WERI-Rb-1 (cell line): ENCODE measurements around the gene PACS1.

Experiments used
- DNase-seq: peaks from one replicate; pipeline ENCODE4 v3.0.0-alpha.2; 2020
- H3K27ac ChIP-seq: fragments of 250-450 bp; sonication (Bioruptor Pico); 2 replicates; pipeline ENCODE4 v1.5.1; 2020; ENCODE audit warnings: mild to moderate bottlenecking, moderate library complexity
- H3K27me3 ChIP-seq: fragments of 250-450 bp; sonication (Bioruptor Pico); 2 replicates; pipeline ENCODE4 v1.5.1; 2021; ENCODE audit warnings: mild to moderate bottlenecking, low read depth, moderate library complexity; ENCODE audit not compliant: insufficient read depth, severe bottlenecking
- H3K36me3 ChIP-seq: fragments of 250-450 bp; sonication (Bioruptor Pico); 2 replicates; pipeline ENCODE4 v1.5.1; 2020; ENCODE audit warnings: mild to moderate bottlenecking, moderate library complexity
- H3K4me3 ChIP-seq: 2 replicates; pipeline ENCODE4 v1.5.1; 2011; ENCODE audit warnings: low read depth, mild to moderate bottlenecking, control low read depth, low read length
- H3K9me3 ChIP-seq: fragments of 250-450 bp; sonication (Bioruptor Pico); 2 replicates; pipeline ENCODE4 v1.5.1; 2021; ENCODE audit warnings: mild to moderate bottlenecking, moderate library complexity; ENCODE audit not compliant: severe bottlenecking
- TF ChIP-seq, protein P1 (sequence below): IDR thresholded peaks from 2 replicates; pipeline ENCODE4 v1.5.1; 2011; ENCODE audit warnings: low read depth, mild to moderate bottlenecking, control low read depth, inconsistent platforms, low read length

The PACS1 gene

DNA sequence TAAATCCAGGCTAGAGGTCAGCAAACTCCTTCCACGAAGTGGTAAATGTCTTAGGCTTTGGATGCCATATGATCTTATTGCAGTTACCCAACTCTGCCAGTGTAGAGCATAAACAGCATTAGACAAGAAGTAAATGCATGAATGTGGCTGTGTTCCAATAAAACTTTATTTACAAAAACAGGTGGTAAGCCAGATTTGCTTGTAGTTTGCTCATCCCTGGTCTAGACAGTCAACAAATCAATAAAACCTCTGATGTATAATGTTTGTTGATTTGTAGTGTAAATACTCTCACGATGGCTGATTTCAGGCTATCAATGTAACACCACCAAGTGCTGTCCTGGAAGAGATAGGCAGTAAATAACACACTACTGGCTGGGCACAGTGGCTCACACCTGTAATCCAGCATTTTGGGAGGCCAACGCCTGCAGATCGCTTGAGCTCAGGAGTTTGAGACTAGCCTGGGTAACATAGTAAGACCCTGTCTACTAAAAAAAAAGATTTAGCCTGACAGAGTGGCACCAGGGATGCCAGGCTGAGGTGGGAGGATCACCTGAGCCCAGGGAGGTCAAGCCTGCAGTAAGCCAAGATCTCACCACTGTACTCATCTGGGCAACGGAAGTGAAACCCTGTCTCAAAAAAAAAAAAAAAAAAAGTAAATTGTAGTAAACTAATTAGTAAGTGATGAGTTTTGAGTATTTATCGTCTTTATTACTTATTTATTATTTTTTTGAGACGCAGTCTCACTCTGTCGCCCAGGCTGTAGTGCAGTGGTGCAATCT is 36.9 kb upstream of the PACS1 start:
- TF ChIP-seq, protein P1, sequence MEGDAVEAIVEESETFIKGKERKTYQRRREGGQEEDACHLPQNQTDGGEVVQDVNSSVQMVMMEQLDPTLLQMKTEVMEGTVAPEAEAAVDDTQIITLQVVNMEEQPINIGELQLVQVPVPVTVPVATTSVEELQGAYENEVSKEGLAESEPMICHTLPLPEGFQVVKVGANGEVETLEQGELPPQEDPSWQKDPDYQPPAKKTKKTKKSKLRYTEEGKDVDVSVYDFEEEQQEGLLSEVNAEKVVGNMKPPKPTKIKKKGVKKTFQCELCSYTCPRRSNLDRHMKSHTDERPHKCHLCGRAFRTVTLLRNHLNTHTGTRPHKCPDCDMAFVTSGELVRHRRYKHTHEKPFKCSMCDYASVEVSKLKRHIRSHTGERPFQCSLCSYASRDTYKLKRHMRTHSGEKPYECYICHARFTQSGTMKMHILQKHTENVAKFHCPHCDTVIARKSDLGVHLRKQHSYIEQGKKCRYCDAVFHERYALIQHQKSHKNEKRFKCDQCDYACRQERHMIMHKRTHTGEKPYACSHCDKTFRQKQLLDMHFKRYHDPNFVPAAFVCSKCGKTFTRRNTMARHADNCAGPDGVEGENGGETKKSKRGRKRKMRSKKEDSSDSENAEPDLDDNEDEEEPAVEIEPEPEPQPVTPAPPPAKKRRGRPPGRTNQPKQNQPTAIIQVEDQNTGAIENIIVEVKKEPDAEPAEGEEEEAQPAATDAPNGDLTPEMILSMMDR, result no peak
- no peak overlapping the region for H3K27ac ChIP-seq
- peaks cover 6% of the 10 kb centered on the region for H3K9me3 ChIP-seq
- no peaks in the 10 kb centered on the region for H3K36me3 ChIP-seq
- H3K27me3 ChIP-seq, result no peaks in the 10 kb centered on the region
- no peak overlapping the region for H3K4me3 ChIP-seq
- no peak for DNase-seq

DNA sequence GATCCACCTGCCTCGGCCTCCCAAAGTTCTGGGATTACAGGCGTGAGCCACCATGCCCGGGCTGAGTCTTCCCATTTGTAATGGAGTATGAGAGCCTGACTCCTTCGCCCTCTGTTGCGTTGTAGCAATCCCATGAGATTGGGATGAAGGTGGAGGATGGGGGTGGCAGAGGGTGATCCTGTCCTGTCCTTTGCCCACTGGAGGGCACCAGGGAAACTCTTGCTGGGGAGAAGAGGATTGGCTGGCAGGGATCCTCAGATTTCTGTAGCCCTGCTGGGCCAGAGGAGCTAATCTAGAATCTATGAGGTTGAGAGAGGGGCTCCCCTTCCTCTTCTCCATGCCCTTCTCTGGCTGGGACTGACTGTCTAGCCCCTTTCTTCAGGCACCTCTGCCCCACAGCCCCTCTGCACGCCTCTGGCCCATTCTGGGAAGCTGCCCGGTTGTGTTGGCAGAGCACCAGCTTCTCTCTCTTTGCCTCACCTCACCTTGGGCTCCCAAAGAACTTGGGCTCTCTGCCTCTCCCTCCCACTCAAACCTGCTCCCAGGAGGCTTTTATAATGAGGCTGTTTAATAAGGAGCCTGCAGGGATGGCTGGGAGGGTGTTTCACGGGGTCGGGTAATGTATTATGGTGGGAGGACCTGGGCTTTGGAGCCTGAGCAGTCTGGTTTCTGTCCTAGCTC is 34.3 kb upstream of the PACS1 start:
- Histone ChIP-seq H3K27me3 (no peaks in the 10 kb centered on the region), H3K36me3 (peaks cover 8% of the 10 kb centered on the region), H3K27ac (no peak overlapping the region), H3K9me3 (peaks cover 6% of the 10 kb centered on the region), H3K4me3 (no peak overlapping the region)
- TF ChIP-seq, protein P1, result no peak
- no peak for DNase-seq

DNA sequence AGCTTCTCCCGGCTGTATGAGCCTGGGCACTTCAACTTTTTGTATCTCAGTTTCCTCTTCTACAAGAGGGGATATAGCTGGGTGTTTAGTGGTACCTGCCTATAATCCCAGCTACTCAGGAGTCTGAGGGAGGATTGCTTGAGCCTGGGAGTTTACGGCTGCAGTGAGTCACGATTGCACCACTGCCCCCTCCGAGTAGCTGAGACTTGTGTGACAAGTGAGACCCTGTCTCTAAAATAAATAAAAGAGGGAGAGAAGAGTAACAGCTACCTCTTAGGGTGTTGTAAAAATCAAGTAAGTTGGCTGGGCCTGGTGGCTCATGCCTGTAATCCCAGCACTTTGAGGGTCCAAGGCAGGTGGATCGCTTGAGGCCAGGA is 33.8 kb upstream of the PACS1 start:
- H3K27ac ChIP-seq, result no peak overlapping the region
- H3K4me3 ChIP-seq, result no peak overlapping the region
- DNase-seq, result no peak
- no peaks in the 10 kb centered on the region for H3K27me3 ChIP-seq
- H3K9me3 ChIP-seq, result peaks cover 6% of the 10 kb centered on the region
- peaks cover 14% of the 10 kb centered on the region for H3K36me3 ChIP-seq
- TF ChIP-seq, protein P1, result no peak

DNA sequence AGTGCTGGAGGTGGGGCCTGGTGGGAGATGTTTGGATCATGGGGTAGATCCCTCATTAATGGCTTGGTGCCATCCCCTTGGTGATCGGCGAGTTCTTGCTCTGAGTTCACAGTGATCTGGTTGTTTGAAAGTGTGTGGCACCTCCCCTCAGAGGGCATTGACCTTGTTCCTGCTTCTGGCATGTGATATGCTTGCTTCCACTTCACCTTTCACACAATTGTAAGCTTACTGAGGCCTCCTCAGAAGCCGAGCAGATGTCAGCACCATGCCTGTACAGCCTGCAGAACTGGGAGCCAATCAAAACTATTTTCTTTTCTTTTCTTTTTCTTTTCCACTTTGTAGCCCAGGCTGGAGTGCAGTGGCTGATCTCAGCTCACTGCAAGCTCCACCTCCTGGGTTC is 32.7 kb upstream of the PACS1 start:
- Histone ChIP-seq H3K4me3 (no peak overlapping the region), H3K27ac (no peak overlapping the region), H3K27me3 (no peaks in the 10 kb centered on the region)

DNA sequence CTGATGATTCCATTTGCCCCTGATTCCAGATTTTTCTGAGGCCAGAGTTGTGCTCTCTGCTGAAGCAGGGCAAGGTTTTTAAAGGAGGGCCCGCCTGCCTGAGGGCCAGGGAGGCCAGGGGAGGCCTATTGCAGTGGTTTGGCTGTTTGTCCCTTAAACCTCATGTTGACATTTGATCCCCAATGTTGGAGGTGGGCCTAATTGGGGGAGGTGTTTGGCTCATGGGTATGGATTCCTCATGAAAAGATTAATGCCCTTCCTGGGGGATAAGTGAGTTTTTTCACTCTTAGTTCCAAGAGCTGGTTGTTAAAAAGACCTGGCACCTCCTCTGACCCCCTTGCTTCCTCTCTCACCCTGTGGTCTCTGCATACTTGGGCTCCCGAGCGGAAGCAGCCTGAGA is 30.3 kb upstream of the PACS1 start:
- no peak overlapping the region for H3K27ac ChIP-seq
- H3K9me3 ChIP-seq, result peaks cover 6% of the 10 kb centered on the region
- DNase-seq, result no peak
- H3K4me3 ChIP-seq, result no peak overlapping the region
- TF ChIP-seq, protein P1, result no peak
- H3K36me3 ChIP-seq, result peaks cover 44% of the 10 kb centered on the region
- H3K27me3 ChIP-seq, result no peaks in the 10 kb centered on the region

More for the DNA sequence above, 32.7 kb upstream of the PACS1 start:
- Histone ChIP-seq H3K36me3 (peaks cover 24% of the 10 kb centered on the region), H3K9me3 (peaks cover 6% of the 10 kb centered on the region)
- DNase-seq, result no peak
- TF ChIP-seq, protein P1, result no peak
